LNCaP clone FGC (cell line): ENCODE results near the gene EZH2.

ENCODE experiments used
- DNase-seq: peaks from one replicate; pipeline ENCODE4 v3.0.0-alpha.2; 2011; ENCODE audit warnings: low read depth
- H3K4me3 ChIP-seq: 2 replicates; pipeline ENCODE4 v1.5.1; 2011; ENCODE audit warnings: mild to moderate bottlenecking, low read depth, low read length, control low read depth
- TF ChIP-seq, protein P1 (sequence below): IDR thresholded peaks from 2 replicates; pipeline ENCODE4 v1.5.1; 2012; ENCODE audit warnings: mild to moderate bottlenecking; ENCODE audit not compliant: control insufficient read depth, insufficient read depth; ENCODE audit errors: extremely low read depth

EZH2 gene

GRCh38 chr7:148794476-148794875 is 89.6 kb downstream of the EZH2 start:
- no peak overlapping the region for H3K4me3 ChIP-seq
- DNase-seq, result no peak
- TF ChIP-seq, protein P1, sequence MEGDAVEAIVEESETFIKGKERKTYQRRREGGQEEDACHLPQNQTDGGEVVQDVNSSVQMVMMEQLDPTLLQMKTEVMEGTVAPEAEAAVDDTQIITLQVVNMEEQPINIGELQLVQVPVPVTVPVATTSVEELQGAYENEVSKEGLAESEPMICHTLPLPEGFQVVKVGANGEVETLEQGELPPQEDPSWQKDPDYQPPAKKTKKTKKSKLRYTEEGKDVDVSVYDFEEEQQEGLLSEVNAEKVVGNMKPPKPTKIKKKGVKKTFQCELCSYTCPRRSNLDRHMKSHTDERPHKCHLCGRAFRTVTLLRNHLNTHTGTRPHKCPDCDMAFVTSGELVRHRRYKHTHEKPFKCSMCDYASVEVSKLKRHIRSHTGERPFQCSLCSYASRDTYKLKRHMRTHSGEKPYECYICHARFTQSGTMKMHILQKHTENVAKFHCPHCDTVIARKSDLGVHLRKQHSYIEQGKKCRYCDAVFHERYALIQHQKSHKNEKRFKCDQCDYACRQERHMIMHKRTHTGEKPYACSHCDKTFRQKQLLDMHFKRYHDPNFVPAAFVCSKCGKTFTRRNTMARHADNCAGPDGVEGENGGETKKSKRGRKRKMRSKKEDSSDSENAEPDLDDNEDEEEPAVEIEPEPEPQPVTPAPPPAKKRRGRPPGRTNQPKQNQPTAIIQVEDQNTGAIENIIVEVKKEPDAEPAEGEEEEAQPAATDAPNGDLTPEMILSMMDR, result no peak

- no peak overlapping the region for H3K4me3 ChIP-seq
- no peak for DNase-seq
- TF ChIP-seq, protein P1, result no peak
Measured at GRCh38 chr7:148793590-148793989, 90.5 kb downstream of the EZH2 start.

GRCh38 chr7:148791546-148791945 is 92.5 kb downstream of the EZH2 start:
- no peak for DNase-seq
- H3K4me3 ChIP-seq, result no peak overlapping the region
- TF ChIP-seq, protein P1, result no peak

DNA sequence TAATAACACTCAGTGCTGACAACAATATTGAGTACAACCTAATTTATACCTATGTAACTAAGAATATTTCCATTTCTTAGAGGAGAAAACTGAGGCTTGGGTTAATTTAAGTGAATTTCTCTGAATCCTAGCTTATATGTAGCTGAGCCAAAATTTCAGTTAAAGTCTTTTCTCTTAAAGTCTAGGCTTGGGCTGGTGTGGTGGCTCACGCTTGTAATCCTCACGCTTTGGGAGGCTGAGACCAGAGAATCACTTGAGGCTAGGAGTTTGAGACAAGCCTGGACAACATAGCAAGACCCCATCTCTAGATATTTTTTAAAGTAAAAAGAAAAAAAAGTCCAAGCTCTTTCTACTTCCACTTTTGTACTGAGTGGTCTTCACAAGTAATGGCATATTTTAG is 93.2 kb downstream of the EZH2 start:
- no peak for DNase-seq
- no peak overlapping the region for H3K4me3 ChIP-seq
- TF ChIP-seq, protein P1, result no peak

- no peak for DNase-seq
- H3K4me3 ChIP-seq, result no peak overlapping the region
- TF ChIP-seq, protein P1, result no peak
Measured at GRCh38 chr7:148790131-148790726, 93.9 kb downstream of the EZH2 start.

DNA sequence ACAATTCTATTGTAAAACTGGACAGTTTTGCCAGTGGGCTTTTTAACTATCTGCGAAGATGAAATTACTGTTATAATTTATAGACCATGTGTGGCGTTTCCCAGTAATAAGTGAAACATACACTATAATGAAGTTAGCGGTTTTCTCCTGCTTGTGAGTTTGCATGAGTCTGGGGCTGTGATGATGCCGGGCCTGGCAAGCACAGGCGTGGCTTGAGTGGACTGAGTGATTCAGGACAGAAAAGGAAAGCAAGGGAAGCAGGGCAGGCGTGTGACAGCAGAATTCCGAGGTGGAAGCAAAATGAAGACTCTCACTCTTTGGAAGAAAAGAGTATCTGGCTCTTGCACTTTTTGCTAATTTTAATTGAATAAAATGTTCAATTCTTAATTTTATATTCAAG is 94.9 kb downstream of the EZH2 start:
- no peak overlapping the region for H3K4me3 ChIP-seq
- DNase-seq, result no peak
- TF ChIP-seq, protein P1, result no peak
